ENCODE results near the gene MYOG.

Gene MYOG

DNA sequence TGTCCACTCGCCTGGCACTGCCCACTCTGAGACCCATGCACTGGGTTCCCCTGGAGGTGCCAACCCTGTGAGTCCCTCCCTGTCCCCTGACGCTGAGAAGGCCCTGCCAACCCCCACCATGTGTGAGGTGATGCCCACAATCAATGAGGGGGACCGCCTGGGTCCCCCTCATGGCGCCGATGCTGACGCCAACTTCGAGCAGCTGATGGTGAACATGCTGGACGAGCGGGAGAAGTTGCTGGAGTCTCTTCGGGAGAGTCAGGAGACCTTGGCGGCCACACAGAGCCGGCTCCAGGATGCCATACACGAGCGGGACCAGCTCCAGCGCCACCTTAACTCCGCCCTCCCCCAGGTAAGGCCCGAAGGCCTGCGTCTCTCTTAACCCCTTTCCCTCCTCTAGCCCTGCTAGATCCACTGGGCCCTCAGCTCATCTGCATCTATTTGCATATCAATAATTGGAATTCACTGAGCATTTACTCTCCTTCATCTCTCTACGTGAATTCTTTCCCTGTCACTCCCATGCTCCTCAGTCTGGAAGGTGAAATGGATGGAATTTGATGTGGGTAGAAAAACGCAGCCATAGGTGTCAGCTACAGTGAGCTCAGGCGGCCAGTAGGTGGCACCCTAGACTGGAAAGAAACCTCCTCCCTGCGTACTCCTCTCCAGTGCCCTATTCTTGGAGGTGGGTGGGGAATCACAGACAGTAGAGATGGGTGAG is 46.8 kb downstream of the MYOG start:
- Mint-ChIP-seq H3K27ac (no peak overlapping the region), H3K4me1 (peaks cover 35% of the 10 kb centered on the region), H3K36me3 (ENCODE audit: low read depth) (peaks cover 12% of the 10 kb centered on the region), H3K9me3 (no peaks in the 10 kb centered on the region), H3K27me3 (ENCODE audit: low read depth, poor library complexity) (peaks cover 8% of the 10 kb centered on the region), H3K4me3 (no peak overlapping the region)
- peak; percentile 79 for DNase-seq
- peak; percentile 89 for TF ChIP-seq CTCF (IDR thresholded peaks at IDR 0.05)

GRCh38 chr1:203038217-203038741 is 47.5 kb downstream of the MYOG start:
- Mint-ChIP-seq H3K4me3 (no peak overlapping the region), H3K4me1 (peaks cover 38% of the 10 kb centered on the region), H3K9me3 (no peaks in the 10 kb centered on the region), H3K36me3 (ENCODE audit: low read depth) (peaks cover 10% of the 10 kb centered on the region), H3K27me3 (ENCODE audit: low read depth, poor library complexity) (peaks cover 9% of the 10 kb centered on the region), H3K27ac (no peak overlapping the region)
- no peak for DNase-seq
- no peak for TF ChIP-seq CTCF (IDR thresholded peaks at IDR 0.05)

- Mint-ChIP-seq H3K36me3 (ENCODE audit: low read depth) (peaks cover 5% of the 10 kb centered on the region), H3K4me3 (no peak overlapping the region), H3K27ac (no peak overlapping the region), H3K9me3 (no peaks in the 10 kb centered on the region), H3K27me3 (ENCODE audit: low read depth, poor library complexity) (peaks cover 9% of the 10 kb centered on the region), H3K4me1 (peaks cover 38% of the 10 kb centered on the region)
- no peak for TF ChIP-seq CTCF (IDR thresholded peaks at IDR 0.05)
- DNase-seq, result no peak
Measured at GRCh38 chr1:203037509-203038190, 48.2 kb downstream of the MYOG start.

GRCh38 chr1:203036537-203036936 is 49.3 kb downstream of the MYOG start:
- Mint-ChIP-seq H3K27me3 (ENCODE audit: low read depth, poor library complexity) (peaks cover 9% of the 10 kb centered on the region), H3K4me1 (peaks cover 40% of the 10 kb centered on the region), H3K4me3 (no peak overlapping the region), H3K9me3 (no peaks in the 10 kb centered on the region), H3K36me3 (ENCODE audit: low read depth) (peaks cover 5% of the 10 kb centered on the region), H3K27ac (no peak overlapping the region)
- TF ChIP-seq CTCF (IDR thresholded peaks at IDR 0.05), result no peak
- no peak for DNase-seq

GRCh38 chr1:203036135-203036534 is 49.7 kb downstream of the MYOG start:
- H3K9me3 Mint-ChIP-seq, result no peaks in the 10 kb centered on the region
- no peak overlapping the region for H3K27ac Mint-ChIP-seq
- H3K4me1 Mint-ChIP-seq, result peaks cover 40% of the 10 kb centered on the region
- no peak overlapping the region for H3K4me3 Mint-ChIP-seq
- H3K36me3 Mint-ChIP-seq (ENCODE audit: low read depth), result peaks cover 6% of the 10 kb centered on the region
- no peak for TF ChIP-seq CTCF (IDR thresholded peaks at IDR 0.05)
- H3K27me3 Mint-ChIP-seq (ENCODE audit: low read depth, poor library complexity), result peaks cover 12% of the 10 kb centered on the region
- DNase-seq, result no peak

Measured in nephron progenitor cell (in vitro differentiated cells).